SK-N-MC (cell line): ENCODE measurements around the gene DOP1A.

ENCODE experiments used
- EZH2 ChIP-seq: fragments of 200-600 bp; sonication (generic); IDR thresholded peaks from one replicate; pipeline ENCODE4 v1.6.1; 2017; ENCODE audit warnings: antibody characterized with exemption
- FOXP2 ChIP-seq: optimal IDR thresholded peaks from 2 replicates; pipeline ENCODE3; 2011; ENCODE audit warnings: mild to moderate bottlenecking, moderate library complexity; ENCODE audit not compliant: insufficient read depth; ENCODE audit errors: extremely low read length, control extremely low read depth
- POLR2AphosphoS5 ChIP-seq: IDR thresholded peaks from 2 replicates; pipeline ENCODE4 v1.6.1; 2012; ENCODE audit warnings: mild to moderate bottlenecking, low read depth, low read length, borderline replicate concordance

DNA sequence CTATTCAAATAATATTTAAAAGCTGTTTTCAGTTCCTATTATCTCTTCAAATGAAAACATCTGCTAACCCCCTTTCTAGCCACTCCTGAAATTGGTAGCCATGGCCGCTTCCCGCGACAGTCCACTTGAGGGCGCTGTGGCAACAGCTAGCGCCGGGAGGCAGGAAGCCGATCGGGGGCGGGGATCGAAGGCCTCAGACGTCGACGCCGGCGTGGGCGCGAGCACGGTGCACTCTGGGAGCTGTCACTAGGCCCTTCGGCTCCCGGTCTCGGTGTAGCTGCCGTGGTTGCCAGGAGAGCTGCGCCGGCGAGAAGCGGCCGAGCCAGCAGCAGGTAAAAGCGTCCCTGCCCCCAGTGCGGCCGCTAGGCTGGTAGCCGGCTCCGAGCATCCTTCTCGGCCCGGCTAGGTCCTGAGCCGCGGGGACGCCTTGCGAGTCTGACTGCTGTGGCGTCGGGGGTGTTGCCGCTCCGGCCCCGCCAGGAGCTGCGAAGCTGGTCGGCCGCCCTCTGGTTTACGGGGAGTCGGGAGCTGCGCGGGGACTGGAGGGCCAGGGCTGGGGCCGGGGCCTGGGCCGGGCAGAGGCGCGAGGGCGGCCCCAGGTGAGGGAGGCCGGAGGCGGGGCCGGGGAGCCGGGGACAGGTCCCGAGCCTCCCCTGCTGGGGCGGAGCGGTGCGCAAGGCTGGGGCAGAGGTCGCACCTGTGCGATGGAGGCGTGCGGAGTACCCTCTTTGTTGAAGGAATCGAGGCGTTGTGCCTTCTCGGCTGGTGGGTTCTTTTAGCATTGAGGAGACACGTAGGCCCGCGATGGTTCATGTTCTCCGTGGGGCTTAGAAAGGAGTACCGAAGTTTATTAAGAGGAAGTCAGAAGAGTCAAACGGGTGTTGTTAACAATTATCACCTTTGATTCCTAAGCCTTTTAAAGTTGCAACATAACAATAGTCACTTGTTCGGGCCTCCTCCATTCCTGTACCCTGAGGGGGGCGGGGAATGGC lies at the start of gene DOP1A:
- TF ChIP-seq POLR2AphosphoS5 (peak; percentile 75), EZH2 (no peak), FOXP2 (no peak)
